Measurements from ENCODE around the gene SLC45A2. TPM values are rescaled to one million over a fixed set of nuclear protein-coding genes. Genes with fewer than 3 reads are reported as not detected.
A peak's percentile ranks its signal among the peaks of the same experiment; 100 is the strongest.
"Not testable (repeated sequence)": the region's sequence is repeated elsewhere in the genome, so short reads cannot be mapped to it uniquely, and the experiment has no call there.

SLC45A2 gene
- total RNA-seq, 1 experiment from 2014 or later = 618 TPM

GRCh38 chr5:34010146-34010545 is 25.7 kb upstream of the SLC45A2 start:
- in situ Hi-C loops (cut with HindIII; ENCODE audit: low pct_unique_long_range_greater_than_20kb, low sequenced_read_pairs); DNase-seq (ENCODE audit: low read depth, low spot score): not testable (repeated sequence)

GRCh38 chr5:34009610-34010009 is 25.1 kb upstream of the SLC45A2 start:
- in situ Hi-C loops (cut with HindIII; ENCODE audit: low pct_unique_long_range_greater_than_20kb, low sequenced_read_pairs) = no loop called here

DNA sequence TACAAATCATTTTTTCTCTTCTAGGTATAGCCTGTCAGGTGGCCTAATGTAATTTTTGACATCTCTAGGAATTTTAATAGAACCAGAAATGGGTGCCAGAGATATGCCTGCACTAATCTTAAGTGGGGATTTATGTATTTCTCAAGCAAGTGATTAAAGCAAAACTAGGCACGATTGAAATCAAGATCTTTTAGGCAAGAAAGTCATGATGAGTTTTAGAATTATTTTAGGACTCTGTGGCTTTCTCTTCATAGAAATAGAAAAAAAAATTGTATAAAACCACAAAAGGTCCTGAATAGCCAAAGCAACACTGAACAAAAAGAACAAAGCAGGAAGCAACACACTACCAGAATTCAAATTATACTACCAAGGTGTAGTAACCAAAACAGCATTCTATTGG is 24.3 kb upstream of the SLC45A2 start:
- in situ Hi-C loops (cut with HindIII; ENCODE audit: low pct_unique_long_range_greater_than_20kb, low sequenced_read_pairs) = no loop called here
- peak; percentile 23 for DNase-seq (ENCODE audit: low read depth, low spot score)

More at GRCh38 chr5:34009610-34010009, 25.1 kb upstream of the SLC45A2 start:
- DNase-seq (ENCODE audit: low read depth, low spot score) = no peak

- peak; percentile 97 for DNase-seq (ENCODE audit: low read depth, low spot score)
- in situ Hi-C loops (cut with HindIII; ENCODE audit: low pct_unique_long_range_greater_than_20kb, low sequenced_read_pairs) = no loop called here
Observed at GRCh38 chr5:34007621-34008600, 23.4 kb upstream of the SLC45A2 start, which contains the start of gene AMACR. Gene AMACR, minus strand, starts transcription at chr5:34008050. Its CDS starts 31 bp downstream, at chr5:34008019.

GRCh38 chr5:34007201-34007620 is 22.7 kb upstream of the SLC45A2 start:
- in situ Hi-C loops (cut with HindIII; ENCODE audit: low pct_unique_long_range_greater_than_20kb, low sequenced_read_pairs) = no loop called here
- DNase-seq (ENCODE audit: low read depth, low spot score) = no peak

GRCh38 chr5:34005681-34006080 is 21.2 kb upstream of the SLC45A2 start:
- no peak for DNase-seq (ENCODE audit: low read depth, low spot score)
- in situ Hi-C loops (cut with HindIII; ENCODE audit: low pct_unique_long_range_greater_than_20kb, low sequenced_read_pairs) = no loop called here

DNA sequence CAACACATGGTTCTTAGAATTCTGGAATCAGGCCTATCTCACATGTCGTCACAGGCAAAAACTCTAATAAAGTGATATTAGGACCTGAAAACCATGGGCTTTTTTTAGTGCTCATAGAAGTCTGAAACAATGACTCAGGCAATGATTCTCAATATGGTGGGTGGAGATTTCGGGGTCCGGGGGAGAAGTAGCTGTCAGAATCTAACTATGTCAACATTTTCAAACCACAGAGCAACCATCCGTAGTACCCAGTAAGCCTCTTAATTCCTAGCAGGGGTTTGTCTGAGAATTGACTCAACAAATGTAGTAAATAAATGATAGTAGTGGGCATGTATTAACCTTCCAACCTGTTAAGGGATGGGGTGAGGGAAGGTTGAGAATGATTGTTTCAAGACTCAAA is 20.7 kb upstream of the SLC45A2 start:
- no peak for DNase-seq (ENCODE audit: low read depth, low spot score)
- in situ Hi-C loops (cut with HindIII; ENCODE audit: low pct_unique_long_range_greater_than_20kb, low sequenced_read_pairs) = no loop called here

GRCh38 chr5:34003941-34004340 is 19.4 kb upstream of the SLC45A2 start:
- in situ Hi-C loops (cut with HindIII; ENCODE audit: low pct_unique_long_range_greater_than_20kb, low sequenced_read_pairs) = no loop called here
- no peak for DNase-seq (ENCODE audit: low read depth, low spot score)

DNA sequence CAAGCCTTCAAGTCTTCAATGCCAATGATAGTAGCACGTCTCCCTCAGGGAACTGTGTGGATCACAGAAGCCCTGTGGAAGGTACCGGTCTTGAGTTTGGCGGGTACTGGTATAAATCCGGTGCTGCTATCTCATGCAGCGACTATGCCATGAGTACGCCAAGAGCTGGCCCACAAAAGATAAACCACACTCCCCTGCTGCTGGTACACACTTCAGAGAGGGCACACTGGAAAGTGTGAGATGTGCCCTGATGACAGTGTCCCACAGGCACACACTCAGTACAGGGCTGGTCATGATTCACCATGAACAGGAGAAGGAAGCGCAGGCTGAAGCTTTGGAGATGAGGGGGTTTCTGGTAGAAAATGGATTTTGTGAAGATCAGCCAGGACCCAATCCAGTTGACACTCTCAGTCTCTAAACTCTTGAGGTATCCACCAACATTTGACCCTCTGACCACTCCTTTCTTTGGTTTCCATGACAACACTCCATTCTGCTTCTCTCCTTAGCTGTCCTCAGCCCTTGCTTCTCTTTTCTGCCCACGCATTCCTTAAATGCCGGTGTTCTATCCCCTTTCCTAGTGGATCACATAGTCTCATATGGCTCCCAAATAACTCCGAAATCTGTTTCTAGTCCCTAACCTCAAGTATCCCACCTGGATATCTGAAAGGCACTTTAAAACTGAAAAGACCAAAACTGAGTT is 18.3 kb upstream of the SLC45A2 start:
- DNase-seq (ENCODE audit: low read depth, low spot score) = no peak
- in situ Hi-C loops (cut with HindIII; ENCODE audit: low pct_unique_long_range_greater_than_20kb, low sequenced_read_pairs) = no loop called here

DNA sequence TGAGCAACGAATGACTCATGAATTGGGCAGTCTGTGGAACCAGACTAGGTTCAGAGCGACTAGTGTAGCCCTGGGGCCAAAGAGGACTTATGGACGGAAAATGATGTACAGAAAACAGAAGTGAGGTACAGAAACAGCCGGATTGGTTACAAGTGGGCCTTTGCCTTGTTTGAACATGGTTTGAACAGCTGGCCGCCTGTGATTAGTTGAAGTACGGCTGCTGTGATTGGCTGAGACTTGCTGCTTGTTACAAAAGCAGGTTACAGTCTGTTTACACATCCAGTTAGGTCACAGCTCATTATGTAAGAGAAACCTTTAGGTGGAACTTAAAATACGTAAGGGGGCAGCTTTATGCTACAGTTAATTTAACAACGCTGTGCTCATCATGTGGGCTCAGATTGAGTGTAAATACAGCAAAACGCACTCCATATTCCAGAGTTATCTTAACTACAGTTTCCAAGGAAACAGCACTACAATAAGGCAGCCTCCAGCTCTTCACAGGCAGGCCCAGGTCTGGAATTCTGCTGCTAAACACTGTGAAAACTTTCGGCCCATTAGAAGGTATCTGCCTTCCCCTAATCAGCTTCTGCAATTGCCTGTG is 16.8 kb upstream of the SLC45A2 start:
- no peak for DNase-seq (ENCODE audit: low read depth, low spot score)
- in situ Hi-C loops (cut with HindIII; ENCODE audit: low pct_unique_long_range_greater_than_20kb, low sequenced_read_pairs) = no loop called here

DNA sequence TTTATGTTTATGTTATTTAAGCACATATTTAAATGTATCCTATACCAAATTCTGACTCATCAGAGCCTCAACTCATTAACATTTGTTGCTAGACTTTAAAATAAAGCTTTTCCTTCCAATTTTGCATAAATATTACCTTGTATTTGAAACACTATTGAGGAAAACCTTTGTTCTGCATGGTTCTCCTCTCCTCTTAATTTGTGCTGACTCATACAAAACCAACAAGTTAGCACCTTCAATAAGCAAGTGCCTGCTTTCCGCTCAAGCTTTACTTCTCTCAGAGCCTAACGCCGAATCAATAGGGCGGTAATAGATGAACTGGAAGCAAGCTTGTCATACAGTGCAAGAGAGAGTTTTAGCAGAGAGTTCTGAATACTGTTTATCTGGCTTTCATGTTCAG is 15.5 kb upstream of the SLC45A2 start:
- no peak for DNase-seq (ENCODE audit: low read depth, low spot score)
- in situ Hi-C loops (cut with HindIII; ENCODE audit: low pct_unique_long_range_greater_than_20kb, low sequenced_read_pairs) = no loop called here

- DNase-seq (ENCODE audit: low read depth, low spot score) = peak; percentile 92
- in situ Hi-C loops (cut with HindIII; ENCODE audit: low pct_unique_long_range_greater_than_20kb, low sequenced_read_pairs) = no loop called here
Observed at GRCh38 chr5:33997331-33997983, 13.0 kb upstream of the SLC45A2 start.

DNA sequence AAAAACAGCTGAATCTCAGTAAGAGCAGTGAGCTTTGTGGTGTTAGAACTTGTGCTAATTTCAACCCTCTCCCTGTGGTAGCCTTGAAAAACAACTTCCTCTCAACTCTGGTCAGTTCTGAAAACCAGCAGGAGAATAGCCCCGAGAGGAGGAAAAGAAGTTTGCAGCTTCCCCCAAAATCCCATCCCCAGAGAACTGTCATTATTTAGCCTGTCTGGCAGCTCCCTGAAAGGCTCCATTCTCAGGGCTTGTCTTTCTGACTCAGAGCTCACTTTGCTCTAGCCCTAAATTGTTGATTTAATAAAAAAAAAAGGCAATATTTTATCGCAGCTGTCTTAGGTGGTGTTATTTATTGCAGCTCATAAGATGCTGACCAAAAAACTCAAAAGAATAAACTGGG is 11.4 kb upstream of the SLC45A2 start:
- no peak for DNase-seq (ENCODE audit: low read depth, low spot score)
- in situ Hi-C loops (cut with HindIII; ENCODE audit: low pct_unique_long_range_greater_than_20kb, low sequenced_read_pairs) = no loop called here

GRCh38 chr5:33994845-33995244 is 10.4 kb upstream of the SLC45A2 start:
- DNase-seq (ENCODE audit: low read depth, low spot score) = no peak
- in situ Hi-C loops (cut with HindIII; ENCODE audit: low pct_unique_long_range_greater_than_20kb, low sequenced_read_pairs) = no loop called here

- in situ Hi-C loops (cut with HindIII; ENCODE audit: low pct_unique_long_range_greater_than_20kb, low sequenced_read_pairs) = no loop called here
- no peak for DNase-seq (ENCODE audit: low read depth, low spot score)
Observed at GRCh38 chr5:33992864-33993263, 8.4 kb upstream of the SLC45A2 start.

- DNase-seq (ENCODE audit: low read depth, low spot score) = no peak
- in situ Hi-C loops (cut with HindIII; ENCODE audit: low pct_unique_long_range_greater_than_20kb, low sequenced_read_pairs) = no loop called here
Observed at GRCh38 chr5:33985447-33985846, 954 bp upstream of the SLC45A2 start.

DNA sequence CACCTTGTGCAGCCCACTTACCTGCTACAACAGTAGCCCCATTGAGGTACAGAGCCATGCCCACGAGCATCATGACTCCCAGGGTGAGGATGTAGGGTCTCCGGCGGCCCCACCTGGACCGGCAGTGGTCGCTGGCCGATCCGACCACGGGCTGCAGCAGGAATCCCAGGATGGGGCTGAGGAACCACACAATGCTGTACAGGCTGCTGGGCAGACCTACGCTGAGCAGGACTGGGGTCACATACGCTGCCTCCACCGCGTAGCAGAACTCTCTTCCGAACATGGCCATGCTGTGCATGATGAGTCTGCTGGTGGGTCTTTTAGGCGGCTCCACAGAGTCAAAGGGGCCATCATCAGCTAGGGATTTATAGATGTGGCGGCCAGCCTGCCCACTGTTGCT is 315 bp downstream of the SLC45A2 start:
- in situ Hi-C loops (cut with HindIII; ENCODE audit: low pct_unique_long_range_greater_than_20kb, low sequenced_read_pairs) = no loop called here

More for the DNA sequence above, 315 bp downstream of the SLC45A2 start:
- DNase-seq (ENCODE audit: low read depth, low spot score) = no peak

All from SK-MEL-5 (cell line).